ENCODE data around the gene DUSP1. TPM values are rescaled to one million over a fixed set of nuclear protein-coding genes. Genes with fewer than 3 reads are reported as not detected.

Gene DUSP1
- total RNA-seq, 1 experiment from 2014 or later = 16.6 TPM

GRCh38 chr5:172745406-172745805, 25.6 kb downstream of the DUSP1 start (continued):
- TF ChIP-seq, protein P1, sequence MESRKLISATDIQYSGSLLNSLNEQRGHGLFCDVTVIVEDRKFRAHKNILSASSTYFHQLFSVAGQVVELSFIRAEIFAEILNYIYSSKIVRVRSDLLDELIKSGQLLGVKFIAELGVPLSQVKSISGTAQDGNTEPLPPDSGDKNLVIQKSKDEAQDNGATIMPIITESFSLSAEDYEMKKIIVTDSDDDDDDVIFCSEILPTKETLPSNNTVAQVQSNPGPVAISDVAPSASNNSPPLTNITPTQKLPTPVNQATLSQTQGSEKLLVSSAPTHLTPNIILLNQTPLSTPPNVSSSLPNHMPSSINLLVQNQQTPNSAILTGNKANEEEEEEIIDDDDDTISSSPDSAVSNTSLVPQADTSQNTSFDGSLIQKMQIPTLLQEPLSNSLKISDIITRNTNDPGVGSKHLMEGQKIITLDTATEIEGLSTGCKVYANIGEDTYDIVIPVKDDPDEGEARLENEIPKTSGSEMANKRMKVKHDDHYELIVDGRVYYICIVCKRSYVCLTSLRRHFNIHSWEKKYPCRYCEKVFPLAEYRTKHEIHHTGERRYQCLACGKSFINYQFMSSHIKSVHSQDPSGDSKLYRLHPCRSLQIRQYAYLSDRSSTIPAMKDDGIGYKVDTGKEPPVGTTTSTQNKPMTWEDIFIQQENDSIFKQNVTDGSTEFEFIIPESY (IDR thresholded peaks at IDR 0.05; ENCODE audit: extremely low read depth, insufficient replicate concordance, low read length) = no peak

DNA sequence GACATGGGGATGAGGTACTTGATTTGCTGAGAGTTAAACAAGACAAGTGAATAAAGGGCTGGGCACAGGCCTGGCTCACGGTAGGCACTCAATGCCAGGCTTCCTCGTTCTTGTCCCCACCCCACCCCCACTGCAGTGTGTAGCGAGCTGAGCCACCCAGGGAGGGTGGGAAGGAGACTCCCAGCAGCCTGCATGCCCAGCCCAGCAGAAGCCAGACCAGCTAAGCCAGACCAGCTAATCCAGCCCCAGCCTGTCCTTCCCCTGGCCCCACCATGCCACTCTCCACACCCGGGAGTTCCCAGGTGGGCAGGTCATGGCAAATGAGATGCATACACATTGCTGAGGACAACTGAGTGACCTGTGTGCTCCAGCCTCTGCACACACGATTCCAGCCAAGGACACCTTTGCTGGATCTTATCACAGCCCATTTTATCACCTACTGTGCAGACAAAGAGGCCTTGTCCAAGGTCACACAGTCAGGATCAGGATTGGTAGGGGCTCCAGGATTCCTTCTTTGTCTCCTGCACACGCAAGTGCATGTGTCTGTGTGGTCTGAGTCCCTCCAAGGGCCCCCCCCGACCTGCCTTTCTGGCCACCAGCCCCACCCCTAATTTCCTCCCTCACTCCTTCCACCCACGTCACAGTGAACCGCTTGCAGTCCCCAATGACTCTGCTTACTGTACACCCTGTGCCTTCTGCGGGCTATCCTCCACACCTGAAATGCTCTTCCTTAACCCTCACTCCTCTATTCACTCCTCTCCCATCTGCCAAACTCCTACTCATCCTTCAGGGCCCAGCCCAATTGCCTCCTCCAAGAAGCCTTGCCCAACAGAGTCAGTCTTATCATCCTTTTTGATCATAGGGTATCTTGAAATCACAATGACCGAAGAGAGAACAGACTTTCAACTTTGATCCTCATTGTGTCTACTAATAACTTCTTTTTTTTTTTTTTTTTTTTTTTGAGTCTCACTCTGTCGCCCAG, 26.6 kb downstream of the DUSP1 start:
- intact Hi-C loops (cut with micrococcal nuclease) = no loop called here
- DNase-seq (ENCODE audit: low read depth, low spot score) (no peak), ATAC-seq (no peak)
- Histone ChIP-seq H4K20me1 (ENCODE audit: insufficient read depth) (no peaks in the 10 kb centered on the region), H3K4me1 (ENCODE audit: control insufficient read depth in 1 of 2, insufficient read depth in 2 of 2, low read length in 2 of 2) (peaks cover 0 to 8% of the 10 kb centered on the region in 2 experiments; a peak in 1 of 4 replicates), H3K4me2 (ENCODE audit: low read length) (no peak overlapping the region), H2AFZ (ENCODE audit: low read depth, low read length, poor library complexity, severe bottlenecking) (no peak overlapping the region), H3K36me3 (ENCODE audit: control insufficient read depth in 1 of 2, insufficient read depth in 2 of 2, low read length in 2 of 2) (no peaks in the 10 kb centered on the region), H3K9ac (ENCODE audit: low read length) (no peak overlapping the region), H3K9me3 (ENCODE audit: control insufficient read depth in 1 of 2, insufficient read depth in 1 of 2, low read depth in 1 of 2, low read length in 2 of 2) (peaks cover 3 to 5% of the 10 kb centered on the region in 2 experiments; a peak in 1 of 4 replicates), H3K9me2 (ENCODE audit: insufficient read depth) (no peaks in the 10 kb centered on the region), H3K4me3 (replicated peaks in 1 of 2; ENCODE audit: low read depth in 1 of 2, low read length in 2 of 2) (no peak overlapping the region), H3K27me3 (ENCODE audit: insufficient read depth, low read length) (no peaks in the 10 kb centered on the region), H3K79me2 (ENCODE audit: insufficient read depth, low read length) (no peaks in the 10 kb centered on the region), H3K27ac (ENCODE audit: low read depth, low read length) (no peak overlapping the region)
- TF ChIP-seq SP1 (IDR thresholded peaks at IDR 0.05; ENCODE audit: low read depth) = no peak
- TF ChIP-seq EGR1 (IDR thresholded peaks at IDR 0.05; ENCODE audit: low read depth) = no peak
- TF ChIP-seq MAX (IDR thresholded peaks at IDR 0.05) = no peak
- no peak for TF ChIP-seq ZNF274 (IDR thresholded peaks at IDR 0.05; ENCODE audit: low read depth, low read length)
- TF ChIP-seq JUND (IDR thresholded peaks at IDR 0.05) = no peak
- TF ChIP-seq ZFX (IDR thresholded peaks at IDR 0.05) = no peak
- no peak for TF ChIP-seq FOSL1 (IDR thresholded peaks at IDR 0.05; ENCODE audit: low read depth)
- ChIA-PET POLR2A (no interaction called here), CTCF (no interaction called here), RAD21 (ENCODE audit: low non-redundant PET in 1 of 2, low total read pairs in 2 of 2, uncharacterized antibody in 2 of 2, unreplicated experiment in 2 of 2) (no interaction called here)
- no TSS peak for BruUV-seq (replicated peaks)

Data from HCT116 (cell line).